Measurements from ENCODE around the gene POU1F1. TPM values are rescaled to one million over a fixed set of nuclear protein-coding genes. Genes with fewer than 3 reads are reported as not detected.
"Not testable (repeated sequence)": the region's sequence is repeated elsewhere in the genome, so short reads cannot be mapped to it uniquely, and the experiment has no call there.

Gene POU1F1, protein sequence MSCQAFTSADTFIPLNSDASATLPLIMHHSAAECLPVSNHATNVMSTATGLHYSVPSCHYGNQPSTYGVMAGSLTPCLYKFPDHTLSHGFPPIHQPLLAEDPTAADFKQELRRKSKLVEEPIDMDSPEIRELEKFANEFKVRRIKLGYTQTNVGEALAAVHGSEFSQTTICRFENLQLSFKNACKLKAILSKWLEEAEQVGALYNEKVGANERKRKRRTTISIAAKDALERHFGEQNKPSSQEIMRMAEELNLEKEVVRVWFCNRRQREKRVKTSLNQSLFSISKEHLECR
- polyA plus RNA-seq (ENCODE audit: insufficient read length in 4 of 4), result under 1 TPM in 2 of 4 donors, not detected in 2; 0.05 to 0.13 TPM

DNA sequence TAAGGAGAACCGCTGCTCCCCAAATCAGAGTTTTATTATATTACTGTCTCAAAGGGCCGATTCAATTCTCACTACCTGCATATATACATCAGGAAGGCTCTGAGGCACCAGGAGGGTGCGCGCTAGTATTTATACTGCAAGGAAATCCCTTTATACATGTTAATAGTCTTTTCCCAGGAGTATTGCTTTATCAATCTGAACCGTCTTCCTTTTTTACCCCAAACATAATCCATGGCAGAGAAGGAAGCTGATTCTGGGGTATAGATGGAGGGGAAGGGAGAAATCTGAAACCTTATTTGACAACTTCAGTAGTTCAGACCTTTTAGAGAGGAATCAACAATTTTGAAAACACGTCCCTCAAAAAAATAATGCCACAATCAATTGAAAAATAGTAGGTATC lies at the start of gene POU1F1:
Gene POU1F1 (minus strand): TSS at position 101 of the 400 bp plus-strand sequence. CDS start 122 bp downstream, outside the sequence.
- DNase-seq (ENCODE audit: low read depth in 4 of 4, low spot score in 3 of 4), result no peak

DNA sequence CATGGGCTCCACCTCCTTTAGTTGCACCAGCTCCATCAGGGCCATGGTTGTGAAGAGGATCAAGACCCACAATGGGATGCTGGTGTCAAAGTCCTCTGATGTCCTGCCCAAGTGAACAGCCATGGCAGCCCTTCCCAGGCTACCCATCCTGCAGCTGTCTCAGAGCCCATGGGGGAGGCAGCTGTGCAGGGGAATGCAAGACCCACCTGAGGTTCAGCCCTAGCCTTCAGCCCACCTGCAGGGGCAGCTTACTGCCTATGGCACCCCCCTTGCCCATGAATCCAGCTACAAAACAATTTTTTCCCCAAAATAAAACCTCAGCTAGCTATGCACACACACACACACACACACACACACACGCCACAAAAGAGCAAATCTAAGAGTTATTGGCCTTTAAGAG lies 48.2 kb upstream of the POU1F1 start:
- DNase-seq (ENCODE audit: low read depth in 4 of 4, low spot score in 3 of 4), result no peak

DNA sequence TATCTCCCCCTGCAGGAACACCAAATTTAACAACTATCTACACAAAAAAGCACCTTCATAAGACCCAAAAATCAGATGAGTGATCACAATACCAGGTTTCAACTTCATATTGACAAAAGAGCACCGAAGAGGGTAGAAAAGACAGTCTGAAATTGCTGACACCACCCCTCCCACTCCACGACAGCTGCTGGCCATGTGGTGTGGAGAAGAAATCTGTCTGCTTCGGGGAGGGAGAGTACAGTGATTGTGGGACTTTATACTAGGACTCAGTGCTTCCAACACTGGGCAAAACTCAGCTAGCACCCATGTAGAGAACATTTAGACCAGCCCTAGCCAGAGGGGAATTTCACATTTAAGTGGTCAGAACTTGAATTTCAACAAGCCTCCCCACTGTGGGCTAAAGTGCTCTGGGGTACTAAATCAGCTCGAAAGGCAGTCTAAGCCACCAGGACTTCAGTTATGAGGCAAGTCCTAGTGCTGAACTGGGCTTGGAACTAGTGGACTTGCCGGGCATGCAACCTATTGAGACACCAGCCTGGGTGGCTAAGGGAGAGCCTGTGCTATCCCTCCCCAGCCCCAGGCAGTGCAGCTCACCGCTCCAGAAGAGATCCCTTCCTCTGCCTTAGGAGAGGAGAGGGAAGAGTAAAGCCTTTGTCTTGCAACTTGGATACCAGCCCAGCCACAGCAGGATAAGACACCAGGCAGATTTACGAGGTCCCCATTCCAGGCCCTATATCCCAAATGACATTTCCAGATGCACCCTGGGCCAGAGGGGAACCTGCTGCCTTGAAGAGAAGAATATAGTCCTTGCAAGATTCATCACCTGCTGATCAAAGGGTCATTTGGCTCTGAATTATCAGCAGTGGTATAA lies 44.6 kb upstream of the POU1F1 start:
- no peak for DNase-seq (ENCODE audit: low read depth in 4 of 4, low spot score in 3 of 4)

DNA sequence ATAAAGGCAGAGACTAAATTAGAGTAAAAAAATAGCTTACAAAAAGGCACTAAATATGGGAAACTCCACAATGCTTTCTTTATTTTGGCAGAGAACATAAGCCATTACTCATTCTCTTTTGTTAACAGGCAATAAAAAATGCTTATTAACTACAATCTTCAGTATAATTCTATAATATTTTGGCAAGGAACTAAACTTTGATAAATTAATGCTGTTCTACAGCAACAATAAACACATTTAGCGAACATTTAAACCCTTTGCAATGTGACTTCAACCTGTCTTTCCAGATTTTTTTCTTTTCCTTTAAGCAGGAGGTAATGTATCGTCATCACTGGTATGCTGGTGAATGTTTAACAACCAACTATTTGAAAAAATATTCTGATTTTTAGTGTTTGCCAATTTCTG lies 42.2 kb upstream of the POU1F1 start:
- peak in 3 of 4 donors; percentile 19 to 29 (median 27) for DNase-seq (ENCODE audit: low read depth in 4 of 4, low spot score in 3 of 4)

DNA sequence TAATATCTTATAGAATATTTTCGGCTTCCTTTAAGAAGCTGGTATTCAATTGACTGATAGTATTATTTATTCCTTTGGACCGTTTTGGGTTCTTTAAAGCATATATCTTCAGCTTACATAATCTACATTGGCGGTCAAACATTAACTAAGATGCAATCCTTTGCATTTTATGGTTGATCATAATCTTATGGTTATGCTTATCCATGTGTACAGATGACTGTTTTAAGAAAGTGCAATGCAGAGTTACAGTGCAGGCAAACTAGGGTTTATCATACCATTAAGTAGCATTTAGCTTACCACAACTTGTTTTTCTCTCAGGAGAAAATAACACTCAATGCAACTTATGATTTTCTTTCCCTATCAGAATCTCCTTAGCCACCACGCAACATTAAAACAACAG lies 41.4 kb upstream of the POU1F1 start:
- DNase-seq (ENCODE audit: low read depth in 4 of 4, low spot score in 3 of 4), result no peak

DNA sequence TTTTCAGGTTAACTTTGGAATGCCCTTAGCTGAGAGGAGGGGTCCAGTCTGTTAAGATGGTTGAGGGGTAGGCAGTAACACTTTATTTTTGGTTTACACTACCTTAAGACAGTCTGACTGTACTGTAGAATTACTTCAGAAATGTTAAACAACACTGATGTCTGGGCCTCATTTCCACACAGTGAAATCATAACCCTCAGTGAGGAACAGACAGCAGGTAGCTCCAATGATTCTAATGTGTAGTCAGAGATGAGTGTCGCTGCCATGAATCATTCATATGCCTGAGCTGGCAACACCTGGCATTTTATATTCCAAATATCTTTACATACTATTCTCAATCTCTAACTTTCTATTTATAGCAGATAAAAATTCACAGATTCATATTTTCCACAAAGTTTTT lies 37.3 kb upstream of the POU1F1 start:
- no peak for DNase-seq (ENCODE audit: low read depth in 4 of 4, low spot score in 3 of 4)

DNA sequence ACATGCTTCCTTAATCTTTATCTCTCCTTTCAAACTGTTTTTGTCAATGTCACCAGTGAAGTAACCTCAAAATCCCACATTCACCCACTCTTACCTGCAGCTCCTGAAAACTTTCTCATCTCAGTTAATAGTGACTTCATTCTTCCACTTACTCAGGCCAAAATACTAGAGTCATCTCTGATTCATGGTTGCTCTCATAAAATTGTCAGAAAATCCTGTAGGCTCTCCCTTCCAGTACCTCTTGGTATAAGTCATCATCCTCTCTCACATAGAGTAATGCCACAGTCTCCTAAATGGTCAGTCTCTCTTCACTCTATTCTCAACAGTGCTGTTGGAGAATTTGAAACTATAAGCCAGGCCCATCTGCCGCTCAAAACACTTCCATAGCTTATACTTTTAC lies 34.9 kb upstream of the POU1F1 start:
- DNase-seq (ENCODE audit: low read depth in 4 of 4, low spot score in 3 of 4), result no peak

DNA sequence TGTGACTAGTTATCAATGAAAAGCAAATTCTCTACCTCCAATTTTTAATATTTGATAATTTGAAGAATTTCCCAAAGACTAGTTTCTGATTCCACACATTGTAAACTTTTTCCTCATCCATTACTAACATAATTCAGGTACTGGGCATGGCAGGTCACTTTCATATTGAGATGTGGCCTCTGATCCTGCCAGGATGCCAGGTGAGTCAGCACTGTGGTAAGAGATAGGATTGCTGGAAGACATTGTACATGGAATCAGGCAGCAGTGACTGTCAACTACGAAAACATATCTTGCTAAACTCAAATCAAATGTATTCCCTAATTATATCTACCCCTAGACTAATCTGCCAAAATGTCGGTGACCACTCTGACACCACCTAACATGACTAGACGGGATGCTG lies 33.2 kb upstream of the POU1F1 start:
- no peak for DNase-seq (ENCODE audit: low read depth in 4 of 4, low spot score in 3 of 4)

DNA sequence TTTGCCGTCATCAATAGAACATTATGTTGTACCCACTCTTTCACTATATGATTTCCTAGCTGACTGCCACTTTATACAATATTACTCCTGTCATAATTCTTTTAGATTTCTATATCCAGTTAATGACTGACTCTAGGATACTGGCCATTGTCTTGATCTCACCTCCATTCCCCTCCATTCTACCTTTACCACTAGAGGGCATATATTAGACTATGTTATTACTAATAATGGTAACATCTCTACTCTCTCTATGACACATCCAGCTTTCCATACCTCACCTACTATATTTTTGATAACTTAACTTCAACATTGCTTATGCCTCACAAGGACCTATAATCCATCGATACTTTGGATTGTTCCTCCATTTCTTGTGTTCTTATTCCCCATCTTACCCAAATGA lies 31.4 kb upstream of the POU1F1 start:
- no peak for DNase-seq (ENCODE audit: low read depth in 4 of 4, low spot score in 3 of 4)

DNA sequence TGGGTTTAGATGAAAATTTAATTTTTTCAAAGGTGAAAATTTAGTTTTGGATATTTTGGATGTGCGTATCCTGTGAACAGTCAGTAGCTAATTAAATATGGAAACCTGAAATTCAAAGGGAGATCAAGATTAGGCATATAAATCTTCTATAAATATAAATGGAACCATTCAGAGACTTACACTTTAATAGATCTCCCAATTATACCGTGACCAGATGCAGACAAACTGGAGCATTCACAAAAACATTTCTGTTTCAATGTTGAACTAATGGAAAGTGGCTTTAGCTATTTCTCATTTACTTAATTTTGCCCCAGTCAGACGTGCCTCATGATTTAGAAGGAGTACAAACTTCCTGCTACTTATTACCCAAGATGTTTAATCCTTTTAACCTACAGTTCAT lies 29.1 kb upstream of the POU1F1 start:
- DNase-seq (ENCODE audit: low read depth in 4 of 4, low spot score in 3 of 4), result no peak

DNA sequence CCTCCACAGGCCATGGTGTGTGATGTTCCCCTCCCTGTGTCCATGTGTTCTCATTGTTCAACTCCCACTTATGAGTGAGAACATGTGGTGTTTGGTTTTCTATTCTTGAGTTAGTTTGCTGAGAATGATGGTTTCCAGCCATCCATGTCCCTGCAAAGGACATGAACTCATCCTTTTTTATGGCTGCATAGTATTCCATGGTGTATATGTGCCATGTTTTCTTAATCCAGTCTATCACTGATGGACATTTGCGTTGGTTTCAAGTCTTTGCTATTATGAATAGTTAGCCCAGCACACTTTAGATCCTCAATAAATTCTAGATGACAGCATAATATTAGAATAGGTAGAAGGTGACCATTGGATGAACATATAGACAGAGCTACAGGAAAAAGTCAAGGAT lies 28.6 kb upstream of the POU1F1 start:
- not testable (repeated sequence) for DNase-seq (ENCODE audit: low read depth in 4 of 4, low spot score in 3 of 4)

DNA sequence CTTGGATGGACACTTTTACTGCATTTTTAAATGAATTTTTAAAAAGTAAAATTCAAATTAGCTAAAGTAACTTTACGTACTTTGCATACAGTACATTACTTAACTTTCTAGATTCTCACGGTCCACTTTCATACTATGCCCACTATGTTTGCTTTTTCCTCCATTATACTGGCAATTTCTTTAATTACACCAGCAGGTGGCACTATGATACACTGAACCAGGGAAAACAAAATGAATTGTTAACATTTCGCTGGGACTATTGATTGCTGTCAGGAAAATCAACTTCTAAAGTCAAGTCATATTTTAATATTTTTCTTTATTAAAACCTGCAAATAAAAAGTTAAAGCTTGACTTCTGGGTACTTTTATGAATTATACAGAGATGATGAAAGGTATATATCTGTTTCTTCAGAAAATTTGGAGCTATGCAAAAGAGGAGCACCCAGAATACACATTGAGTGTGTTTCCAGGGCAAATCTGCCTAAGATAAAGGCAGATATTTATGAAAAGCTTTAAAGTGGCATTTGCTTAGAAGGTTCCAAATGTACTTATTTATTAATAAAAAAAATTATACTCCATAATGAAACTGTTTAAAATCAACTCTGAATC lies 21.8 kb upstream of the POU1F1 start:
- DNase-seq (ENCODE audit: low read depth in 4 of 4, low spot score in 3 of 4), result peak; percentile 6 to 20 (median 18)

DNA sequence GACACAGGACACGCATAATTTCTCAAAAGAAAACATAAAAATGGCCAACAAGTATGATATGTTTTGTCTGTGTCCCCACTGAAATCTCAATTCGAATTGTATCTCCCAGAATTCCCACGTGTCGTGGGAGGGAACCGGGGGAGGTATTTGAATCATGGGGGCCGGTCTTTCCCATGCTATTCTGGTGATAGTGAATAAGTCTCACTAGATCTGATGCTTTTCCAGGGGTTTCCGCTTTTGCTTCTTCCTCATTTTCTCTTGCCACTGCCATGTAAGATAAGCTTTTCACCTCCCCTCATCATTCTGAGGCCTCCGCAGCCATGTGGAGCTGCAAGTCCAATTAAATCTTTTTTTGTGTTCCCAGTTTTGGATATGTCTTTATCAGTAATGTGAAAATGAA lies 12.1 kb upstream of the POU1F1 start:
- DNase-seq (ENCODE audit: low read depth in 4 of 4, low spot score in 3 of 4), result no peak

DNA sequence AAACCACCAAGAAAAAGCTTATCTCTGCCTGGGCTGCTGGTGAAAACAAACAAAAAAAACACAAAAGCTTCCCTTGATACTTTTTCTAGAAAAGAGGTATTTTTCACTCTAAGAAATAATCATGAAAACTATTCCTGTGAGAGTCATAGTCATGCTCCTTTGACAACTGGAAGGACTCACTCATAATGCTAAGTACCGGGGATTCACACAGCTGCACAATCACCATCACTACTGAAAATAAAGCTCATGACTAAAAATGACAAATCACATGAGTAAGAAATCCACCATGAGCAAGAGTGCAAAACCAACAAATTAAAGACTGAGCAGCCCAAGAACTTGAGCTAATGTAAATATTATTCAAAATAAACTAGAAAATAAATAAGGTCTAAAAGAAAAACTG lies 10.6 kb upstream of the POU1F1 start:
- DNase-seq (ENCODE audit: low read depth in 4 of 4, low spot score in 3 of 4), result no peak

DNA sequence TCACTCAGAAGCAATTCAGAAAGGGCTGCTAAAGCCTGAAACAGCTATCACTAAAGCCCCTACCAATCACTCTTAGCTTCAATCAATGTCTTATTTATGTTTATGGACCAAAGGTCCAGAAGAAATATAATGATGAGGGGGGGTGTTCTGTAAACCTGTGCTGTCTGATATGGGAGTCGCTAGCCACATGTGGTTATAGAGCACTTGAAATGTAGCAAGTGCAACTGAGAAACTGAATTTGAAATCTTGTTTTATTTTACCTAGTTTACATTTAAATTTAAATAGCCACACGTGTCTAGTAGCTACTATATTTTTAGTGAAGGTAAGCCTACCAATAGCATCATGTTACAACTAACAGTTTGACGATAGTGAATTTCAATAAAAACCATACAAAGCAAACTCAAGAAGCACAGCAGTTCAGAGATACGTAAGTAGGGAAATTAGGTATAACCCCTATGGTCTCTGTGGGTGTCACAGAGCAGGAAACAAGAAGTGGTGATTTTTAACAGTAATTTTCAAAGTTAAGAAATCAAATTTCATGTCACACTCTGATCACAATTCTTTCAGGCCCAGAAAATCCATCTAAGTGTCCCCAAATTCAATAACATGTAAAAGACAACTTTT lies 3.6 kb downstream of the POU1F1 start:
- DNase-seq (ENCODE audit: low read depth in 4 of 4, low spot score in 3 of 4), result no peak

DNA sequence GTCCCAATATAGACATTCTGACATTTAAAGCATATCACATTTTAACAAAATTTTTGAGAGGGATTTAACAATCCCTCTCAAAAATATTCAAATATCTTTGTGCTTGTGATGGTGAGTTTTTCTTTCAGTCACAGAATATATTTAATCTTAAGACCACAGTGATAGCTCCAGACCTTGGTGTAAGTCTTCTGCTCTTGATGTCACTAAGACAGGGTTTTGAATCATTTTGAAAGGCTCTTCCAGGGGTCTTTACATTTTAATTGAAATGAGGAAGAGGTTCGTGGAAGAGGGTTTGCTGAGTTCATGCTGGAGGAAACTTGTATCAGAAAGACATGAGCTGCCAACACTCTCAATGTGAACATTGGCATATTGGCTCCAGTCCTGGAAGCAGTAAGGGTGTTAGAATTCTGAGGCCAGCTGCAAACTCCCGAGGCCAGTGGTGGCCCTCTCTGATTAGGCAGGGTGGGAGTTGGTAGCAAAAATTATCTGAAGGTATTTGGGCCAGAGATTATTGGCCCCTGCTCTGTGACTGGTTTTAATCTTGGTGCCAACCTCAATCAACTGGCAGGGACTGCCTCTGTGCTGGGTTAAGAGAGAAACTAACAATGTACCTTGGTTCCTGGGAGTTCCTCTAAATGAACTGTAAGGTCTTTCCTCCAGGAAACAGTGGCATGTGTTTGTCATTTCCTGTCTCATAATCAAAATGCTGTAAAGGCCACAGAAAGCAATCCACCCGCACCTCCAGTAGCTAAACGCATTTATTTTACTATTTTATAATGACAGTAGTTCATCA lies 5.3 kb downstream of the POU1F1 start:
- no peak for DNase-seq (ENCODE audit: low read depth in 4 of 4, low spot score in 3 of 4)

DNA sequence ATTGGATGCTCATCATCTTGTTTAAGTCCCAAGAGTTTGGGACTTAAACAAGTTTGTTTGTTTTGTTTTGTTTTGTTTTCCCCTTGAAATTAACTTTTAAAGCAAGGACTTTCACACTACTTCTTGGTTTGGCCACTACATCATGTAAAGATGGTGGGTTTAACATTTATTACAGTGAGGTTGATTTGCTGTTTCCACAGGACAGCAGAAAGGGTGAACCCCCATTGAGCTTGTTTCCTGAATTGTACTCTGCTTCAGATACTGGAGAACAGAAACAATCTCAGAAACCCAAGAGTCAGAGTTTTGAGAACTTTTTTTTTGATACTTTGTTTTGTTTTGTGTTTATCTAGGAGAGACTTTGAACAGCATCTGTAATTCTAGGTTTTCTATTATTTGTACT lies 6.7 kb downstream of the POU1F1 start:
- DNase-seq (ENCODE audit: low read depth in 4 of 4, low spot score in 3 of 4), result no peak

DNA sequence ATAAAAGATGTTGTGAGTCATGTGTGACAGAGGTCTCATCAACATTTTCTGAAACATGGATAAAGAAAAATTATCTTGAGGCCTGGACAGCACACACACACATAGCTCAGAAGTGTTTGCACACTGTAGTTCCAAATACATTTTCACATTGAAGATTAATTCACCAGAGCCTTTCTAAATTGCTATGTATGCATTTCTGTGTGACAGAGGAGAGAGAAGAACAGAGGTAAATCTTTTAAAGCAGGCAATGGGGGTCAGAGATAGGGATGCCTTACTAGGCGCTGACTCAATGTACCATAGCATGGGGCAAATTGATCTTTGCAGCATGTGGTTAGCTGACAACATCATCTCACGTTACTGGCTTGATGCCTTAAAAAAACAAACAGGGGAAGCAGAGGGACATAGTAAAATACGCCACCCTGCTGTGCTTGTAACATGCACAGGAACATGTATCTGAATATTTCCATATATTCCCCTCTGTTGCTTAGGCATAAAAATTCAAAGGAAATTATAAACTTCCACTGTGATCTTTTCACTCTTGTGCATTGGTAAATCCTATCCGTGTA lies 7.7 kb downstream of the POU1F1 start:
- no peak for DNase-seq (ENCODE audit: low read depth in 4 of 4, low spot score in 3 of 4)

DNA sequence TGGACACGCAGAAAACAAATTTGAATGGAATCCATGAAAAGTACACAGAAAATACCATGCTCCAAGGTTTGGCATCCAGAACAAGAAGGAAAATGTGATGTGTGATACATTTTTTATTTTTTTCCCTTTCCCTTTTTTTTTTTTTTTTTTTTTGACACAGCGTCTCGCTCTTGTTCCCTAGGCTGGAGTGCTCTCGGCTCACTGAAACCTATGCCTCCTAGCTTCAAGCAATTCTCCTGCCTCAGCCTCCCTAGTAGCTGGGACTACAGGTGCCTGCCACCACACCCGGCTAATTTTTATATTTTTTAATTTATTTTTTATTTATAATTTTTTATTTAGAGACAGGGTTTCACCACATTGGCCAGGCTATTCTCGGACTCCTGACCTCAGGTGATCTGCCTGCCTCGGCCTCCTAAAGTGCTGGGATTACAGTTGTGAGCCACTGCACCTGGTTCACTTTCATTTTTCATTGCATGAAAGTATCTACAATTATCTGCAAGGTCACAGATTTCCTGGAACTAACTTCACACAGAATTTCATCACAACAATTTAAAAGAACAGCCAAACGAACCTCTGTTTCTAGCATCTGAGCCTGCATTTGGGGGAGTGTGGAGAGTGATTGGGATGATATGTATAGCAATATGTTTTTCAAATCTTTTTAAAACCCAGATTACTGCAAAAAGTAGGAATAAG lies 8.3 kb downstream of the POU1F1 start:
- DNase-seq (ENCODE audit: low read depth in 4 of 4, low spot score in 3 of 4), result no peak

Data from right renal pelvis (tissue), 4 donors.